Sigmoid colon (tissue), 7 donors: ENCODE measurements around the gene CARM1. TPM values are rescaled to one million over a fixed set of nuclear protein-coding genes. Genes with fewer than 3 reads are reported as not detected.

Experiments used
- DNase-seq: peaks from one replicate; pipeline ENCODE4 v3.0.0-alpha.2; 2019
- H3K27ac ChIP-seq, 4 donors: fragments of 200-600 bp; sonication (generic); one replicate each; pipeline ENCODE4 v1.5.1; 2016 to 2019; ENCODE audit warnings: mild to moderate bottlenecking in 1 of 4
- H3K27me3 ChIP-seq, 3 donors: fragments of 200-600 bp; sonication (generic); one replicate each; pipeline ENCODE4 v1.5.1; 2019; ENCODE audit warnings: mild to moderate bottlenecking in 1 of 3
- H3K36me3 ChIP-seq, 4 donors: fragments of 200-600 bp; sonication (generic); one replicate each; pipeline ENCODE4 v1.5.1; 2016 to 2019
- H3K4me1 ChIP-seq, 4 donors: fragments of 200-600 bp; sonication (generic); one replicate each; pipeline ENCODE4 v1.5.1; 2017 to 2019
- H3K4me3 ChIP-seq, 4 donors: fragments of 200-600 bp; sonication (generic); one replicate each; pipeline ENCODE4 v1.5.1; 2017 to 2019; ENCODE audit warnings: mild to moderate bottlenecking in 2 of 4, moderate library complexity in 1 of 4
- H3K9me3 ChIP-seq, 4 donors: fragments of 200-600 bp in 3 of 4; sonication (generic) in 3 of 4; one replicate each; pipeline versions ENCODE4 v1.5.1 to v1.6.1; 2013 to 2019
- EP300 ChIP-seq, 4 donors: sonication (generic); formaldehyde crosslinking; IDR thresholded peaks; one replicate each; pipeline ENCODE4 v1.6.1; 2017; ENCODE audit warnings: antibody characterized with exemption in 4 of 4
- POLR2A ChIP-seq, 2 donors: fragments of 450-650 bp; IDR thresholded peaks; one replicate each; pipeline ENCODE4 v1.6.1; 2016; ENCODE audit warnings: antibody characterized with exemption in 2 of 2, mild to moderate bottlenecking in 2 of 2, moderate library complexity in 2 of 2
- POLR2AphosphoS5 ChIP-seq, 4 donors: sonication (generic); formaldehyde crosslinking; IDR thresholded peaks; one replicate each; pipeline ENCODE4 v1.6.1; 2017; ENCODE audit warnings: antibody characterized with exemption in 4 of 4
- WGBS, 2 donors: extraction: QIAGEN DNeasy Blood & Tissue Kit; methylation state at CpG; one replicate each; pipeline ENCODE4 v1.1.7; 2013; 5-methylcytosine and 5-hydroxymethylcytosine counted together
- intact Hi-C: fragments of 100-400 bp; cut with DNase I; formaldehyde crosslinking; loops from one replicate; pipeline ENCODE4 v1.15.1; 2023
- polyA plus RNA-seq, 3 donors: library from polyadenylated mRNA; stranded (reverse); fragments of 200-250 nt; gene quantifications; one replicate each; pipeline ENCODE4 v1.2.3, GENCODE V29; 2013
- total RNA-seq, 4 donors: library from RNA; depleted of rRNA; stranded (reverse); fragments of >200 nt; gene quantifications; one replicate each; pipeline ENCODE4 v1.1.0, GENCODE V29; 2016
- TF ChIP-seq, protein P1 (sequence below), 4 experiments: fragments of 450-650 bp in 3 of 4; fragments of 200-600 bp in 1 of 4; IDR thresholded peaks; one replicate each; pipeline ENCODE4 v1.5.1; 2016 to 2019; ENCODE audit warnings: antibody characterized with exemption in 4 of 4, mild to moderate bottlenecking in 3 of 4, moderate library complexity in 2 of 4
- donor health status: healthy with polysubstance abuse.
- donor health status: Bipolar disorder and iron deficiency.
- donor health status: healthy.

Gene CARM1
- total and polyA plus RNA-seq, 7 donors = 18.1 to 51.8 (median 21.6) TPM

DNA sequence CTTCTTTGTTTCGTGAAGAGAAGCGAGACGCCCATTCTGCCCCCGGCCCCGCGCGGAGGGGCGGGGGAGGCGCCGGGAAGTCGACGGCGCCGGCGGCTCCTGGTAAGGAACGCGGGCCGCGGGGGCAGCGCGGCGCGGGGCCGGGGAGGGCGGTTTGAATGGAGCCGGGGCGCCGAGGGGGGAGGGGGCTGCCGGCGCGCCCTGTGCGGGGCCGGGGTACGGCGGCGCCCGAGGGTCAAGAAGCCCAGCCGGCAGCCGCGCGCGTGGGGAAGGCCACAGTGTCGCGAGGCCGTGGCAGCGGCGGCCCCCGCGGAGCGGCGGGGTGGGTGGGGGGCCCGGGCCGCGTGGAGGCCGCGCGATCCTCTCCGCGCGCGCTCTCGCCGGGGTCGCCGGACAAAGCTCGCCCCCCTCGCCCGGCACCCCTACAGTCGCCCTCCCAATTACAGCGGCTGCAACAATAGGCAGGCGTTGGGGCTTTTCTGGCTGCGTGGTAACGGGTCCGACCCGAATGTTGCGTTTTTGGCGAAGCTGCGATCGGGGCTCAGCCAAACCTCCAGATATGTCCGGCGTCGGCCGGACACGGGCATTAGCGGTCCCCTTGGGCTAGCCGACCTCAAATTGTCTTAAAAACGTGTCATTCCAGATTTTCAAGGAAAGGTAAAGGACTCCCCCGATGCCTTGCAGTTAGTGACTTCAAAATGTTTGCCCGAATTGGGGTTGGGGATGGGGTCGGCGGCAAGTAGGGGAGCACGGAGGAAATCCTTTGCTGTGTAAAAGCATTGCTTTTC is 89.9 kb downstream of the CARM1 start:
- peak; percentile 76 for DNase-seq
- no peaks in the 10 kb centered on the region for H3K9me3 ChIP-seq
- H3K27me3 ChIP-seq = no peaks in the 10 kb centered on the region
- H3K36me3 ChIP-seq = no peaks in the 10 kb centered on the region
- intact Hi-C loops = no loop called here
- WGBS, 2 donors = 1% methylated on average over 92 of the region's 92 CpGs
- peak overlapping the region; percentile 88 to 94 (median 92) for H3K27ac ChIP-seq
- peak overlapping the region; percentile 76 to 96 (median 80) for H3K4me3 ChIP-seq
- TF ChIP-seq, protein P1, sequence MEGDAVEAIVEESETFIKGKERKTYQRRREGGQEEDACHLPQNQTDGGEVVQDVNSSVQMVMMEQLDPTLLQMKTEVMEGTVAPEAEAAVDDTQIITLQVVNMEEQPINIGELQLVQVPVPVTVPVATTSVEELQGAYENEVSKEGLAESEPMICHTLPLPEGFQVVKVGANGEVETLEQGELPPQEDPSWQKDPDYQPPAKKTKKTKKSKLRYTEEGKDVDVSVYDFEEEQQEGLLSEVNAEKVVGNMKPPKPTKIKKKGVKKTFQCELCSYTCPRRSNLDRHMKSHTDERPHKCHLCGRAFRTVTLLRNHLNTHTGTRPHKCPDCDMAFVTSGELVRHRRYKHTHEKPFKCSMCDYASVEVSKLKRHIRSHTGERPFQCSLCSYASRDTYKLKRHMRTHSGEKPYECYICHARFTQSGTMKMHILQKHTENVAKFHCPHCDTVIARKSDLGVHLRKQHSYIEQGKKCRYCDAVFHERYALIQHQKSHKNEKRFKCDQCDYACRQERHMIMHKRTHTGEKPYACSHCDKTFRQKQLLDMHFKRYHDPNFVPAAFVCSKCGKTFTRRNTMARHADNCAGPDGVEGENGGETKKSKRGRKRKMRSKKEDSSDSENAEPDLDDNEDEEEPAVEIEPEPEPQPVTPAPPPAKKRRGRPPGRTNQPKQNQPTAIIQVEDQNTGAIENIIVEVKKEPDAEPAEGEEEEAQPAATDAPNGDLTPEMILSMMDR (IDR thresholded peaks at IDR 0.05) = no peak
- peak in 1 of 4 donors; percentile 35 for TF ChIP-seq POLR2AphosphoS5 (IDR thresholded peaks at IDR 0.05)
- H3K4me1 ChIP-seq = peaks cover 0 to 34% (median 19%) of the 10 kb centered on the region in 4 donors

DNA sequence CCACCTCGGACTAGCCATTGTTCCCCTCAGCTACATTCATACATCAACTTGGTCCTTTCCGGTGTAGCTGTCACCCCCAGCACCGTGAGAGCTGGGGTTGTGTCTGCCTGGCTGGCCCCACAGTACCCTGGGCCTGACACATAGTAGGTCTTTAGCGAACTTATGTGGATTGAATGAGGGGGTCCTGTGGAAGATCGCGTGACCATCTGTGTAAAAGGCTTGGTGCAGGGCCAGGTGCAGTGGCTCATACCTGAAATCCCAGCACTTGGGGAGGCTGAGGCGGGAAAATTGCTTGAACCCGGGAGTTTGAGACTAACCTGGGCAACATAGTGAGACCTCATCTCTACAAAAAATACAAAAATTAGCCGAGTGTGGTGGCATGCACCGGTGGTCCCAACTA is 91.5 kb downstream of the CARM1 start:
- Histone ChIP-seq H3K36me3 (no peaks in the 10 kb centered on the region), H3K9me3 (no peaks in the 10 kb centered on the region), H3K27me3 (no peaks in the 10 kb centered on the region), H3K4me1 (peaks cover 0 to 34% (median 19%) of the 10 kb centered on the region in 4 donors), H3K27ac (no peak overlapping the region), H3K4me3 (no peak overlapping the region)
- 89% methylated on average over 10 of the region's 10 CpGs for WGBS, 2 donors
- no peak for DNase-seq
- intact Hi-C loops = no loop called here
- no peak for TF ChIP-seq EP300 (IDR thresholded peaks at IDR 0.05)
- TF ChIP-seq, protein P1 (IDR thresholded peaks at IDR 0.05) = no peak
- no peak for TF ChIP-seq POLR2AphosphoS5 (IDR thresholded peaks at IDR 0.05)
- TF ChIP-seq POLR2A (IDR thresholded peaks at IDR 0.05) = no peak

DNA sequence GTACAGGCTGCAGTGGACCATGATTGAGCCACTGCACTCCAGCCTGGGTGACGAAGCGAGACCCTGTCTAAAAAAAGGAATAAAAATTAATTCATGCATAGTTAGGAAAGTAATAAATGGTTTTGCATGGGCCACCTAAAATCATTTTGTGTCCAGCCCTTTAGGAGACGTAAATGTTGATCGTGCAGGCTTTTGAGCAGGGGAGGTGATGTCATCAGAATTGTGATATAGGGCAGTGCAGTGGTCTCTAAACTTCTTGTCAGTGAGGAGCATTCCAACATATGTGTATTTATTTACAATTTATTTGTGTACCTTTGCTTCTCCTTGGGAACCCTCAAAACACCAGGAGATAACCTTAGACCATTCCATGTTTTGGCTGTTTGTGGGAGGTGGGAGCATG is 92.5 kb downstream of the CARM1 start:
- Histone ChIP-seq H3K4me3 (no peak overlapping the region), H3K27me3 (no peaks in the 10 kb centered on the region), H3K36me3 (no peaks in the 10 kb centered on the region), H3K27ac (no peak overlapping the region), H3K9me3 (no peaks in the 10 kb centered on the region), H3K4me1 (peaks cover 0 to 34% (median 19%) of the 10 kb centered on the region in 4 donors)
- 76 to 86% methylated on average over 4 of the region's 4 CpGs for WGBS, 2 donors
- TF ChIP-seq, protein P1 (IDR thresholded peaks at IDR 0.05) = no peak
- TF ChIP-seq POLR2AphosphoS5 (IDR thresholded peaks at IDR 0.05) = no peak
- intact Hi-C loops = no loop called here
- DNase-seq = no peak

DNA sequence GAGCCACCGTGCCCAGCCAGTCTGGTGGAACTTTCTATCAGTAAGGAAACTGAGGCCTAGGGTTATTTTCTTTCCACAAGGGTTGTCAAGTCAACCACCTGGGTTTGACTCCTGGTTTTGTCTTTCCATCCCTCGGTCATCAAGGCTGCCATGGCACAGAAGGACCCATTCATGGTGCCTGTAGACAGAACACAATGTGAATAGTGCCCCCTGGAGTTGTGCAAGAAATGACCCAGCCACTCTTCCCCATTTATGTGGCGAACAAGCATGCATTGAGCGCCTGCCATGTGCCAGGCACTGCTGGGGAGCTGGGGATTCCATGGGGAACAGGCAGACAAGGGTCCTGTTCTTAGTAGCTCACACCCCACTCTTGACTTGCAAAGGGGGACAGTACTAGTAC is 93.5 kb downstream of the CARM1 start:
- DNase-seq = no peak
- 97 to 98% methylated on average over 4 of the region's 4 CpGs for WGBS, 2 donors
- H3K36me3 ChIP-seq = no peaks in the 10 kb centered on the region
- TF ChIP-seq POLR2AphosphoS5 (IDR thresholded peaks at IDR 0.05) (no peak), EP300 (IDR thresholded peaks at IDR 0.05) (no peak), POLR2A (IDR thresholded peaks at IDR 0.05) (no peak)
- TF ChIP-seq, protein P1 (IDR thresholded peaks at IDR 0.05) = no peak
- H3K4me1 ChIP-seq = peaks cover 0 to 27% (median 15%) of the 10 kb centered on the region in 4 donors
- H3K27me3 ChIP-seq = no peaks in the 10 kb centered on the region
- H3K27ac ChIP-seq = no peak overlapping the region
- no peak overlapping the region for H3K4me3 ChIP-seq
- intact Hi-C loops = no loop called here
- no peaks in the 10 kb centered on the region for H3K9me3 ChIP-seq

DNA sequence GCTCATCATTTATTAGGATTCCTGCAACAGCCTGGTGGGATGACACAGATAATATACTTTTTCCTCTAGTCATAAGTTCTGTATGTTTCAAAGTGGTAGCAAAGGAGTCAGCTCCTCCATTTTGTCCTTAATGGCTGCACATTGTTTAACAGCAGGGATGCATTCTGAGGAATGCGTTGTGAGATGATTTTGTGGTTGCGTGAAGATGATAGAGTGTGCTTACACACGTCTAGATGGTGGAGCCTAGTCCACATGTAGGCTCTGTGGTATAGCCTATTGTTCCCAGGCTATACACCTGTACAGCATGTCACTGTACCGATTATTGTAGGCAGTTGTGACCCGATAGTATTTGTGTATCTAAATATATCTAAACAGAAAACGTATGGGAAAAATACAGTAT is 94.0 kb downstream of the CARM1 start:
- WGBS, 2 donors = 84 to 86% methylated on average over 6 of the region's 6 CpGs
- no peaks in the 10 kb centered on the region for H3K27me3 ChIP-seq
- no peak for DNase-seq
- peaks cover 0 to 23% (median 13%) of the 10 kb centered on the region in 4 donors for H3K4me1 ChIP-seq
- TF ChIP-seq POLR2AphosphoS5 (IDR thresholded peaks at IDR 0.05) (no peak), POLR2A (IDR thresholded peaks at IDR 0.05) (no peak), EP300 (IDR thresholded peaks at IDR 0.05) (no peak)
- TF ChIP-seq, protein P1 (IDR thresholded peaks at IDR 0.05) = no peak
- no peak overlapping the region for H3K4me3 ChIP-seq
- H3K36me3 ChIP-seq = no peaks in the 10 kb centered on the region
- H3K9me3 ChIP-seq = no peaks in the 10 kb centered on the region
- no peak overlapping the region for H3K27ac ChIP-seq
- intact Hi-C loops = no loop called here
